ENCODE results near the gene RCVRN.

GRCh38 chr17:9953492-9953891 lies 48.4 kb upstream of the RCVRN start:
- TF ChIP-seq, protein P1, sequence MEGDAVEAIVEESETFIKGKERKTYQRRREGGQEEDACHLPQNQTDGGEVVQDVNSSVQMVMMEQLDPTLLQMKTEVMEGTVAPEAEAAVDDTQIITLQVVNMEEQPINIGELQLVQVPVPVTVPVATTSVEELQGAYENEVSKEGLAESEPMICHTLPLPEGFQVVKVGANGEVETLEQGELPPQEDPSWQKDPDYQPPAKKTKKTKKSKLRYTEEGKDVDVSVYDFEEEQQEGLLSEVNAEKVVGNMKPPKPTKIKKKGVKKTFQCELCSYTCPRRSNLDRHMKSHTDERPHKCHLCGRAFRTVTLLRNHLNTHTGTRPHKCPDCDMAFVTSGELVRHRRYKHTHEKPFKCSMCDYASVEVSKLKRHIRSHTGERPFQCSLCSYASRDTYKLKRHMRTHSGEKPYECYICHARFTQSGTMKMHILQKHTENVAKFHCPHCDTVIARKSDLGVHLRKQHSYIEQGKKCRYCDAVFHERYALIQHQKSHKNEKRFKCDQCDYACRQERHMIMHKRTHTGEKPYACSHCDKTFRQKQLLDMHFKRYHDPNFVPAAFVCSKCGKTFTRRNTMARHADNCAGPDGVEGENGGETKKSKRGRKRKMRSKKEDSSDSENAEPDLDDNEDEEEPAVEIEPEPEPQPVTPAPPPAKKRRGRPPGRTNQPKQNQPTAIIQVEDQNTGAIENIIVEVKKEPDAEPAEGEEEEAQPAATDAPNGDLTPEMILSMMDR (IDR thresholded peaks at IDR 0.05) = no peak
- no peak for TF ChIP-seq POLR2A (IDR thresholded peaks at IDR 0.05)

Data from right lobe of liver (tissue), 4 donors.